HepG2 (cell line): Measurements from ENCODE around the gene GLG1. TPM values are rescaled to one million over a fixed set of nuclear protein-coding genes. Genes with fewer than 3 reads are reported as not detected.

Experiments used
- BHLHE40 ChIP-seq: IDR thresholded peaks from 2 replicates; pipeline ENCODE4 v1.6.1; 2011; ENCODE audit warnings: low read length, improper control_type of control experiment
- CHD4 ChIP-seq: fragments of 200-600 bp; sonication (generic); IDR thresholded peaks from 2 replicates; pipeline ENCODE4 v1.7.0; 2017; ENCODE audit warnings: mild to moderate bottlenecking, low read length, borderline replicate concordance
- FOSL2 ChIP-seq: sonication (generic); formaldehyde crosslinking; IDR thresholded peaks from 2 replicates; pipeline ENCODE4 v1.4.0; 2020; ENCODE audit warnings: missing genetic modification reagents
- GABPA ChIP-seq, 2 experiments: IDR thresholded peaks; 2 replicates each; pipeline ENCODE4 v1.6.1; 2011 to 2016; ENCODE audit warnings: low read depth in 2 of 2, low read length in 1 of 2, missing biosample characterization in 1 of 2, missing genetic modification characterization in 1 of 2
- GPN1 ChIP-seq: sonication (generic); formaldehyde crosslinking; IDR thresholded peaks from 2 replicates; pipeline ENCODE4 v1.5.1; 2020; ENCODE audit warnings: missing genetic modification reagents, borderline replicate concordance
- MED1 ChIP-seq: sonication (generic); formaldehyde crosslinking; IDR thresholded peaks from 2 replicates; pipeline ENCODE4 v1.4.0; 2020; ENCODE audit warnings: missing genetic modification reagents
- NFIB ChIP-seq: sonication (generic); formaldehyde crosslinking; IDR thresholded peaks from 2 replicates; pipeline ENCODE4 v1.9.0; 2021; ENCODE audit warnings: missing genetic modification reagents, mild to moderate bottlenecking, borderline replicate concordance
- SMARCE1 ChIP-seq: fragments of 450-650 bp; IDR thresholded peaks from 2 replicates; pipeline ENCODE4 v1.6.1; 2017; ENCODE audit warnings: borderline replicate concordance
- ZMYM2 ChIP-seq: sonication (generic); formaldehyde crosslinking; IDR thresholded peaks from 2 replicates; pipeline ENCODE4 v1.8.0; 2022; ENCODE audit warnings: mild to moderate bottlenecking, missing genetic modification reagents
- ZNF670 ChIP-seq: sonication (generic); formaldehyde crosslinking; IDR thresholded peaks from 2 replicates; pipeline ENCODE4 v1.8.0; 2022; ENCODE audit warnings: mild to moderate bottlenecking, missing genetic modification reagents, borderline replicate concordance
- ZSCAN12 ChIP-seq: sonication (generic); formaldehyde crosslinking; IDR thresholded peaks from 2 replicates; pipeline ENCODE4 v1.9.0; 2021; ENCODE audit warnings: mild to moderate bottlenecking, missing genetic modification reagents
- polyA plus RNA-seq, 8 experiments: library from polyadenylated mRNA; depleted of rRNA in 3 of 8; stranded (reverse) in 7 of 8; unstranded in 1 of 8; fragments of >200 nt; fragmentation: Illumina TruSeq in 4 of 8; extraction: Trizol in 4 of 8; gene quantifications; 2 replicates each; pipeline versions ENCODE4 v1.2.1 to v1.2.3, GENCODE V29; 2011 to 2016; ENCODE audit warnings: low read depth in 4 of 8, missing spikeins in 1 of 8, mixed read lengths in 1 of 8; ENCODE audit not compliant: insufficient read depth in 1 of 8
- total RNA-seq, 5 experiments: library from RNA; depleted of rRNA; stranded (reverse); fragments of >200 nt; fragmentation: Illumina TruSeq; extraction: Trizol; gene quantifications; 2 replicates each; pipeline ENCODE4 v1.2.3, GENCODE V29; 2016; ENCODE audit warnings: low read depth in 1 of 5
- TF ChIP-seq, protein P1 (sequence below), 2 experiments: sonication (generic) in 1 of 2; formaldehyde crosslinking in 1 of 2; IDR thresholded peaks; 2 replicates each; pipeline versions ENCODE4 v1.5.1 to v1.6.1; 2011 to 2020; ENCODE audit warnings: borderline replicate concordance in 1 of 2, low read depth in 1 of 2, low read length in 1 of 2, mild to moderate bottlenecking in 1 of 2, missing genetic modification reagents in 1 of 2, moderate library complexity in 1 of 2
- TF ChIP-seq, protein P2 (sequence below): sonication (generic); formaldehyde crosslinking; IDR thresholded peaks from 2 replicates; pipeline ENCODE4 v1.5.0; 2020; ENCODE audit warnings: mild to moderate bottlenecking, missing genetic modification reagents
- TF ChIP-seq, protein P3 (sequence below): IDR thresholded peaks from 2 replicates; pipeline ENCODE4 v1.6.1; 2016
- TF ChIP-seq, protein P4 (sequence below): fragments of 450-650 bp; IDR thresholded peaks from 2 replicates; pipeline ENCODE4 v1.6.1; 2017; ENCODE audit warnings: mild to moderate bottlenecking
- TF ChIP-seq, protein P5 (sequence below): sonication (generic); formaldehyde crosslinking; conservative IDR thresholded peaks from 2 replicates; pipeline ENCODE4 v1.4.0; 2020; ENCODE audit warnings: mild to moderate bottlenecking, missing genetic modification reagents, moderate library complexity

Gene GLG1
- total and polyA plus RNA-seq, 2 of the 13 experiments (the other 11 are each of a cell fraction or from before 2014, with no cell fraction given) = 87.7 to 141 TPM

DNA sequence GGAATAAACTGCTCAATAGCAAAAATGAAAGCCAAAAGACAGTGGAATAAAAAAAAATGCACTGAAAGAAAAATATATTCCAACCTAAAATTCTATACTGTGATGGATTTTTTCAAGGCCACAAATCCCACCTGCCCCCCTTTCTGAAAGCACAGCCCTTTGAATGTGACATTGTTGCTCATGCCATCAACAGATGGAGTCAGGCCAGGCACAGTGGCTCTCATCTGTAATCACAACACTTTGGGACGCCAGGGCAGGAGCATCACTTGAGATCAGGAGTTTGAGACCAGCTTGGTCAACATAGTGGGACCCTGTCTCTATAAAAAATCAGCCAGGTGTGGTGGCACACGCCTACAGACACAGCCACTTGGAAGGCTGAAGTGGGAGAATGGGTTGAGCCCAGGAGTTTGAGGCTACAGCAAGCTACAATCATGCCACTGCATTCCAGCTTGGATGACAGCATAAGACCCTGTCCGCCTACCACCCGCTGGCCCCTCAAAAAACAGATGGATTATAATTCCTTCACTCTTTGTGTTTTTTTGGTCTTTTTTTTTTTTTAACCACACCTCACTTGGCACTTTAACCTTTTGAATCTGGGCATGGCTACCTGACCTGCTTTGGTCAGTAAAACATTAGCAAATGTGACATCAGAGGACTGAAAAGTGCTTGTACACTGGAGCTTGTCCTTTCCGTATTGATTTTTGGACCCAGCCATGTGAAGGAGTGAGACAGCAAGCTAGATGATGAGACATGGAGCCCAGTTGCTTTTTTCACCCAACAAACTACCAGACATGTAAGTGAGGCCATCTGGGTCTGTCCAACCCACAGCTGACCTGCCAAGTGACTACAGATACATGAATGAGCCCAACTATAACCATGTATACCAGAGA is 36.3 kb downstream of the GLG1 start (continued):
- TF ChIP-seq, protein P1, sequence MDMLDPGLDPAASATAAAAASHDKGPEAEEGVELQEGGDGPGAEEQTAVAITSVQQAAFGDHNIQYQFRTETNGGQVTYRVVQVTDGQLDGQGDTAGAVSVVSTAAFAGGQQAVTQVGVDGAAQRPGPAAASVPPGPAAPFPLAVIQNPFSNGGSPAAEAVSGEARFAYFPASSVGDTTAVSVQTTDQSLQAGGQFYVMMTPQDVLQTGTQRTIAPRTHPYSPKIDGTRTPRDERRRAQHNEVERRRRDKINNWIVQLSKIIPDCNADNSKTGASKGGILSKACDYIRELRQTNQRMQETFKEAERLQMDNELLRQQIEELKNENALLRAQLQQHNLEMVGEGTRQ (IDR thresholded peaks at IDR 0.05; ENCODE audit: low read depth, low read length) = no peak
- TF ChIP-seq, protein P1 (CRISPR knock-in tag; IDR thresholded peaks at IDR 0.05; ENCODE audit: borderline replicate concordance) = no peak
- TF ChIP-seq GABPA (IDR thresholded peaks at IDR 0.05; ENCODE audit: low read depth, low read length) (no peak), GABPA (CRISPR knock-in tag; IDR thresholded peaks at IDR 0.05; ENCODE audit: low read depth) (no peak), ZMYM2 (CRISPR knock-in tag) (peak; percentile 66; the same call in 1 of the 2 replicates), BHLHE40 (no peak), SMARCE1 (no peak), NFIB (CRISPR knock-in tag) (no peak), CHD4 (no peak), MED1 (peak; percentile 77), GPN1 (CRISPR knock-in tag) (no peak), FOSL2 (CRISPR knock-in tag) (peak; percentile 59), ZNF670 (0 out of 2 replicates have a peak, but pooled peaks have one; percentile 50), ZSCAN12 (CRISPR knock-in tag) (no peak)
- TF ChIP-seq, protein P2, sequence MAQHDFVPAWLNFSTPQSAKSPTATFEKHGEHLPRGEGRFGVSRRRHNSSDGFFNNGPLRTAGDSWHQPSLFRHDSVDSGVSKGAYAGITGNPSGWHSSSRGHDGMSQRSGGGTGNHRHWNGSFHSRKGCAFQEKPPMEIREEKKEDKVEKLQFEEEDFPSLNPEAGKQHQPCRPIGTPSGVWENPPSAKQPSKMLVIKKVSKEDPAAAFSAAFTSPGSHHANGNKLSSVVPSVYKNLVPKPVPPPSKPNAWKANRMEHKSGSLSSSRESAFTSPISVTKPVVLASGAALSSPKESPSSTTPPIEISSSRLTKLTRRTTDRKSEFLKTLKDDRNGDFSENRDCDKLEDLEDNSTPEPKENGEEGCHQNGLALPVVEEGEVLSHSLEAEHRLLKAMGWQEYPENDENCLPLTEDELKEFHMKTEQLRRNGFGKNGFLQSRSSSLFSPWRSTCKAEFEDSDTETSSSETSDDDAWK (CRISPR knock-in tag) = no peak
- TF ChIP-seq, protein P3, sequence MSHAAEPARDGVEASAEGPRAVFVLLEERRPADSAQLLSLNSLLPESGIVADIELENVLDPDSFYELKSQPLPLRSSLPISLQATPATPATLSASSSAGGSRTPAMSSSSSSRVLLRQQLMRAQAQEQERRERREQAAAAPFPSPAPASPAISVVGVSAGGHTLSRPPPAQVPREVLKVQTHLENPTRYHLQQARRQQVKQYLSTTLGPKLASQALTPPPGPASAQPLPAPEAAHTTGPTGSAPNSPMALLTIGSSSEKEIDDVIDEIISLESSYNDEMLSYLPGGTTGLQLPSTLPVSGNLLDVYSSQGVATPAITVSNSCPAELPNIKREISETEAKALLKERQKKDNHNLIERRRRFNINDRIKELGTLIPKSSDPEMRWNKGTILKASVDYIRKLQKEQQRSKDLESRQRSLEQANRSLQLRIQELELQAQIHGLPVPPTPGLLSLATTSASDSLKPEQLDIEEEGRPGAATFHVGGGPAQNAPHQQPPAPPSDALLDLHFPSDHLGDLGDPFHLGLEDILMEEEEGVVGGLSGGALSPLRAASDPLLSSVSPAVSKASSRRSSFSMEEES (CRISPR knock-in tag) = no peak
- TF ChIP-seq, protein P4, sequence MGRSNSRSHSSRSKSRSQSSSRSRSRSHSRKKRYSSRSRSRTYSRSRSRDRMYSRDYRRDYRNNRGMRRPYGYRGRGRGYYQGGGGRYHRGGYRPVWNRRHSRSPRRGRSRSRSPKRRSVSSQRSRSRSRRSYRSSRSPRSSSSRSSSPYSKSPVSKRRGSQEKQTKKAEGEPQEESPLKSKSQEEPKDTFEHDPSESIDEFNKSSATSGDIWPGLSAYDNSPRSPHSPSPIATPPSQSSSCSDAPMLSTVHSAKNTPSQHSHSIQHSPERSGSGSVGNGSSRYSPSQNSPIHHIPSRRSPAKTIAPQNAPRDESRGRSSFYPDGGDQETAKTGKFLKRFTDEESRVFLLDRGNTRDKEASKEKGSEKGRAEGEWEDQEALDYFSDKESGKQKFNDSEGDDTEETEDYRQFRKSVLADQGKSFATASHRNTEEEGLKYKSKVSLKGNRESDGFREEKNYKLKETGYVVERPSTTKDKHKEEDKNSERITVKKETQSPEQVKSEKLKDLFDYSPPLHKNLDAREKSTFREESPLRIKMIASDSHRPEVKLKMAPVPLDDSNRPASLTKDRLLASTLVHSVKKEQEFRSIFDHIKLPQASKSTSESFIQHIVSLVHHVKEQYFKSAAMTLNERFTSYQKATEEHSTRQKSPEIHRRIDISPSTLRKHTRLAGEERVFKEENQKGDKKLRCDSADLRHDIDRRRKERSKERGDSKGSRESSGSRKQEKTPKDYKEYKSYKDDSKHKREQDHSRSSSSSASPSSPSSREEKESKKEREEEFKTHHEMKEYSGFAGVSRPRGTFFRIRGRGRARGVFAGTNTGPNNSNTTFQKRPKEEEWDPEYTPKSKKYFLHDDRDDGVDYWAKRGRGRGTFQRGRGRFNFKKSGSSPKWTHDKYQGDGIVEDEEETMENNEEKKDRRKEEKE = no peak
- TF ChIP-seq, protein P5, sequence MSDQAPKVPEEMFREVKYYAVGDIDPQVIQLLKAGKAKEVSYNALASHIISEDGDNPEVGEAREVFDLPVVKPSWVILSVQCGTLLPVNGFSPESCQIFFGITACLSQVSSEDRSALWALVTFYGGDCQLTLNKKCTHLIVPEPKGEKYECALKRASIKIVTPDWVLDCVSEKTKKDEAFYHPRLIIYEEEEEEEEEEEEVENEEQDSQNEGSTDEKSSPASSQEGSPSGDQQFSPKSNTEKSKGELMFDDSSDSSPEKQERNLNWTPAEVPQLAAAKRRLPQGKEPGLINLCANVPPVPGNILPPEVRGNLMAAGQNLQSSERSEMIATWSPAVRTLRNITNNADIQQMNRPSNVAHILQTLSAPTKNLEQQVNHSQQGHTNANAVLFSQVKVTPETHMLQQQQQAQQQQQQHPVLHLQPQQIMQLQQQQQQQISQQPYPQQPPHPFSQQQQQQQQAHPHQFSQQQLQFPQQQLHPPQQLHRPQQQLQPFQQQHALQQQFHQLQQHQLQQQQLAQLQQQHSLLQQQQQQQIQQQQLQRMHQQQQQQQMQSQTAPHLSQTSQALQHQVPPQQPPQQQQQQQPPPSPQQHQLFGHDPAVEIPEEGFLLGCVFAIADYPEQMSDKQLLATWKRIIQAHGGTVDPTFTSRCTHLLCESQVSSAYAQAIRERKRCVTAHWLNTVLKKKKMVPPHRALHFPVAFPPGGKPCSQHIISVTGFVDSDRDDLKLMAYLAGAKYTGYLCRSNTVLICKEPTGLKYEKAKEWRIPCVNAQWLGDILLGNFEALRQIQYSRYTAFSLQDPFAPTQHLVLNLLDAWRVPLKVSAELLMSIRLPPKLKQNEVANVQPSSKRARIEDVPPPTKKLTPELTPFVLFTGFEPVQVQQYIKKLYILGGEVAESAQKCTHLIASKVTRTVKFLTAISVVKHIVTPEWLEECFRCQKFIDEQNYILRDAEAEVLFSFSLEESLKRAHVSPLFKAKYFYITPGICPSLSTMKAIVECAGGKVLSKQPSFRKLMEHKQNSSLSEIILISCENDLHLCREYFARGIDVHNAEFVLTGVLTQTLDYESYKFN (CRISPR knock-in tag) = peak; percentile 97
